Measurements from ENCODE around the gene USP24.
A peak's percentile ranks its signal among the peaks of the same experiment; 100 is the strongest.

Gene USP24

DNA sequence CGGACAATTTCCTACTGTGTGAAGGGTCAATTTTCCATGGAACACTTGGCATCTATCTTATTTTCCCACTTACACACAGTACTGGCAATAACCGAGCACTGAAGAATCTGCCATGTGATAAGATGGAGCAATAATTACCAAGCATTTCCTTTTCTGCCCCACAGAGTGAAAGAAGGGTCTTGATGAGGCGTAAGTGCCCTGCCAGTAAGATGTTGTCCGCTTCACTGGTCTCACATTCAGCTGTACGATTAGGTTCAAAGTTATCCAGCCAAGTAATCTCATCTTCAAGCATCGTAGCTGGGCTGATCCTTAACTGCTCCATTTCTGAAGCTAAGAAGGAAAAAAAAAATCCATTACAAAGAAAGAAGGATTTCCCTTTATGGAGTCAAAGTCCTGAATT lies 108.1 kb downstream of the USP24 start:
- no peak for DNase-seq

DNA sequence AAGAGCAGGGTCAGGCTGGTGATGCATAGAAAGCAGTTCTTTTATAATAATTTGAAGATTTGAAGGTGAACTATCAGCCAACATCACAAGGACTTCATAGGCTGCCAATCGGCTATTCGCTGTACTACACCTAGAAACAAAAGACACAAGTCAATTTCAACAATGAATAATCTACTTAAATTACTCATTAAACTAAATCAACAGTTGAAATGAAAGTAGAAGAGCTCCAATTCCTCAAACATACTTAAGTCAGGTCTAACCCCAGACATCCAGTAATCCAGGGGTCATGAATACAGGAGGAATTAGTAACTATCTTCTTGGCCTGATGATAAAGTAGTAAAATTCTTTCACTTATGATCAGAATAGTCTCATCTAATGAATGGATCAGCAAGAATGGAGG lies 111.3 kb downstream of the USP24 start:
- DNase-seq: no peak

DNA sequence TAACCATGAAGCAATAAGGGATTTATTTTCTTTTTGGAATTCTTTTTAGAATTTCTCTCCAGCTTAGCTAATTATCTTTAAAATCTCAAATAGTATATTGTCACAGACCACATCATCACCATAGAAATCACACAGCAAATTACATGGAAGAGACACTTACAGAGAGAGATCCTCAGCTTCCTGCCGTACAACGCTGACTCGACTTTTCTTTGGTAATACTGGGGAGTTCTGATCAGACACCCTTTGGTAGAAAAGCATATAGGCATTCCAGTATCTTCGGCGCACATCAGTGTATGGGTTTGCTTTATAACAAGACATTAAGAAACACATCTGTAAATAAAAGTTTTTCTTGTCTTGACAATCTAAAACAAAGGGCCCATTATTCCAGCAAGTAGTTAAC lies 120.1 kb downstream of the USP24 start:
- DNase-seq: no peak

DNA sequence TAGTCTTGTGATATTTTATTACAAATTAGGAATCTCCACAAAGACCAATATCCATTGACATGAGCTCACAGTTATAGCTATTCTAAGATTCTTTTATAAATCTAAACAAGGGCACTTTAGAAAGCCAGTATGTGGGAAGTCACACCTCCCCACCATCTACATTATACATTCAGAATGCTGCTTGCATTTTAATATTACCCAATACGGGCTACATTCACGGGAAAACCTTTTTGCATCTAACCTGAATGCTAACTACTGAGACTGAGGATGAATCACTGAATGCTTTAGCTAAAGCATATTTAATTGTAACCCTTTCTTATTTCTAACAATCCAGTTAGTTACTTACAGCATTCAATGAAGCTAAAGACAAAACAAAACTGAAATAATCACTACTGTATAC lies 122.7 kb downstream of the USP24 start:
- DNase-seq: no peak

DNA sequence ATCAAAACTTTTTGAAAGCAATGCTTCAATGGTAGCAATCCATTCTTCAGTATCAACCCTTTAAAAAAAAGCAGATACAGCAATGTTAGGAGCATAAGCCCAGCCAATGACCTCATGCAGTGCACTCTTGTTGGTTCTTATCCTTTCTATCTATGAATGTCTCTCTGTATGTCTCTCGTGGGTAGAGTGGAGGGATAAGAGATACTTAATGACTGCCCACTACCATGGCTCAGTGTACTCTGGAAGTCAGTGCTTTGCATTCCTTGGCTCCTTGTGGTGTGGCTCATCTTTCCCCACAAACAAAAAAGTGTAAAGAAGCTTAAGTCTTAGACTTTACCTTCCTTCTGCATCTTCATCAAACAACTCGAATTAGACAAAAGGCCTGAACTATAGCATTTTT lies 125.5 kb downstream of the USP24 start:
- DNase-seq: no peak

DNA sequence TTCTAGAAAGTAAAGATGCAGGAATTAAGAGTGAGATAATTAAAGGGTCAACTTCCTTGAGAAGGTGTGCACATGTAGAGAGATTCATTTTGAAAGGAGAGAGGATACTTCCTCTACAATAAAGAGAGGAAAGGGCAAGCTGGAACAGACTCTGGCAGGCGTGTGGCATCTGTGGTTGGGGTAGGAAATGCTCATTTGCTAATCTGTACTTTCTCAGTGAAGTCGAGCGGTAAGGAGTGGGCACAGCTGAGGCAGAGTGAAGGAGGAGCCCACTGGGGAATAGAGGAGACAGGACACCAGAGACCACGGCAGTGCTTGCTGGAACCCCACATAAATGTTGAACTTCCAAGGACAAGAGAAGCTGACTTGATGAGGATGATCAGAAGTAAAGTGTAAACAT lies 126.8 kb downstream of the USP24 start:
- no peak for DNase-seq

DNA sequence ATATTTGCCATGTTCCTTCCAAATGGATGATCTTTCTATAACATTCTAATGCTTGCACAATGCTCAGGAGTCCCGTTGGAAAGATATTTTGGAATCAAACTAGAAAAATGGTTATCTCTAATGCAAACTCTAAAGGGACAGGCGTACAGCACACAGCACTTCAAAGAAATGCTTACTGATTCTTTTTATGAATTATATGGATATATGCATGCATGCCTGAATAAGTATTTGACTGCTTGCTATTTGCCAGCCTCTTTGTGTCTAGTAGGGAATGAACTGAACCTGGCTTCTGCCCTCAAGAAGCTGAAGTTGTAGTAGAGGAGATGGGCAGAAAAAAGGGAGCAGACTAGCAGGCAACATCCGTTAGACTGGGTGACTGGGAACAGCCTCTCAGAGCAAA lies 127.7 kb downstream of the USP24 start:
- DNase-seq: no peak

DNA sequence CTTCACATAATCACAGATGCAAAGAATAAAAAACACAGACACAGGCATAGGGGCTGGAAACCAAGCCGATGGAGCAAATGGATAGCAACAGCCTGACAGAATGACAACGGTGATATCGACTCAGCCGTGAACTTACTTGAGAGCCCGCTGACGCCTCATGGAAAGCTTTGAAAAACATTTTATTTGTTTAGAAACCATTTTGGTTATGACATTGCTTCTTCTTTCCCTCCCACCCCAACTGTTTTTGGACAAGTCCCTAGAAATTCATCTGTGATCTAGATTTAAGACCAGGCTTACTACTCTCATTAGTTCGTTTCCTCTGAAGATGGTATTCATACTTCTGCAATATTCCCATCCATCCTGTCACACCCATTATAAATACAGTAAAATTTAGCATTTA lies 130.9 kb downstream of the USP24 start:
- DNase-seq: no peak

DNA sequence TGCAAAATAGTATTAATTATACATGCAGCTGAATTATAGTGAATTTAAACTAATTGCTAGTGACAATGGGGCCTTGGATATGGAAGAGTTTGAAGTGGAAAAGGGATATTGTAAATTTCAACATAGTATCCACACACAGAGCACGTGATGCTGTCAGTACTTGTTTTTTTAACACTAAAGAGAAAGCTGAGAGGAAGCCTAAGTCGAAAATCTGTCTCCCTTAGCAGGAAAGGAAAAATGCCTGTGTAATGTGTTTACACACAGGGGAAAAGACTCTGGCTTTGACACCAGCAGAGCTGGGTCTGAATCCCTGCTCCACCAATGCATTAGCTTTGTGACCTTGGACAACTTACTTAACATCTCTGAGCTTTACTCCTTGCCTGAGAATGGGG lies 133.3 kb downstream of the USP24 start:
- DNase-seq: no peak

DNA sequence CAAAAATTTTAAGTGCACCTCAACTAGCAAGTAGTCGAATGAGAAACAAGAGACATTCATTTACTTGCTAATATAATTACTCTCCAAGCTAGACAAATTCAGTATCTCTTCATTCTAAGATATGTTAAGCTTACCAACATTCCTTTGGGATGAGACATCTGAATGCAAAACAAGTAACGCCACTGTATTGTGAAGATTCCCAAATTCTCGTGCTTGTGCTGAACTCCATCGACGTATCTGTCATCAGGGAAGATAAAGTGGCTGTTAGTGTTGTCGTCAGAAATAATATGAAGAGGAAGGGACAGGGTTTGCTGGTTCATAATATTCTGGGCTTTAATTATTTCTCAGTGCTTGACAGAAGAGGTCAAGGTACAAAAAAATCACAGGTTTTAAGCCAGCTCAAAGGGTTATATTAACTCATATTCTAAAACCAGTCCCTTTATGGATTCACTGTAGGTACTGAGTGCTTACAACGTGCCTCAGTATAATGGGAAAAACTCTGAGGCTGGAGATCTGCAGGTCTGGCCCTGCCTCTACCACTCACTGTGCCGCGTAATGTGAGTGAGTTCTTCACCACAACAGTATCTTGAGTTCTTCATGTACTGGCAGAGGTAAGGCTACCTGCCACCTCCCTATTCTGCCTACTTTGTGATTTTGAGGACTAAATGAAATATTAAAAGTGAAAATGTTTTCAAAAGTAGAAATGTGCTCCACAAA lies 133.8 kb downstream of the USP24 start:
- no peak for DNase-seq

DNA sequence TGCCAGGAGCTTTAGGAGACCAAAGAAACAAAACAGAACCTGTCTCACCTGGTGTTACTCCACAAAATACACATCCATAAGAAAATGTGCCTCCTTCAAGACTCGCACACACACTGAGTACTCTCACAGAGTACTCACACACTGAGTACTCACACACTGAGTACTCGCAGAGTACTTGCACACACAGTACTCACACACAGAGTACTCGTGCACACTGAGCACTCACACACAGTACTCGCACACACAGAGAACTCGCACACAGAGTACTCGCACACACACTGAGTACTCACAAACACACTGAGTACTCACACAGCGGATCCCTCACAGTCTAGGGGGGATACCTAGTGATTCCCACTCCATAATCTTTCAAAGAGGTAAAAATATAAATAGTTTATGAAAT lies 135.5 kb downstream of the USP24 start:
- DNase-seq: no peak

DNA sequence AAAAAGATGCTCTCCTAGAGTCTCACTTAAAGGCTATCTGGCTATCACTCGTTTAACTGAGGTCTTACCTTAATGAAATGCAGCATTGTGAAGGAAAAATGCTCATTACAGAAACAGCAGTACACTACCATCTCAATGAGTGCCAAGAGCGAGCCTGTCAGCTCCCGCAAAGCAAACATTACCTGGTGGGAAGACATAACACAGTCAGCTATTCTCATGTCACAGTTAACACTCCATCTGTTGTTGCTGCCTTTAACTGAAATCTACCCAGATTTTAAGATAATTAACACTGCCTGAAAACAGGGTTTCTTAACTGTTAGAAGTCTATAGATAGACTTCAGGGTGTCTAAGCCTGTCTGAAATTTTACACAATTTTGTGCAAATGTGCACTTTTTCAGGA lies 136.7 kb downstream of the USP24 start:
- no peak for DNase-seq

DNA sequence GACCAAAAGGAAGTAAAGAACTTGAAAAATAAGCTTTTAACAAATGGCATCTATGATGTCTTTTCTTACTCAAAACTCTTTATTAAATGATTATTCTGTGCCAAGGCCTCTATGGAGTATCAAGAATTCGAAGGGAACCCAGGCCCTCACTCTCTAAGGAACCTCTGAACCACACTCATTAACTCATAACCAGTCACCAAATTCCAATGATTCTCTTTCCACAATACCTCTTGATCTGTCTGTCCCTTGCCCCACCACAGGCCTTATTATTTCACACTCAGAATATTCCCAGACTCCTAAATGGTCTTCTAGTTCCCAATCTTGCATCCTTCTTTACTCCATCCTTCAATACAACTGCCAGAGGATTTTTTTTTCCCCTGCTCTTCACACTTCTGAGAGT lies 138.8 kb downstream of the USP24 start:
- DNase-seq: no peak

DNA sequence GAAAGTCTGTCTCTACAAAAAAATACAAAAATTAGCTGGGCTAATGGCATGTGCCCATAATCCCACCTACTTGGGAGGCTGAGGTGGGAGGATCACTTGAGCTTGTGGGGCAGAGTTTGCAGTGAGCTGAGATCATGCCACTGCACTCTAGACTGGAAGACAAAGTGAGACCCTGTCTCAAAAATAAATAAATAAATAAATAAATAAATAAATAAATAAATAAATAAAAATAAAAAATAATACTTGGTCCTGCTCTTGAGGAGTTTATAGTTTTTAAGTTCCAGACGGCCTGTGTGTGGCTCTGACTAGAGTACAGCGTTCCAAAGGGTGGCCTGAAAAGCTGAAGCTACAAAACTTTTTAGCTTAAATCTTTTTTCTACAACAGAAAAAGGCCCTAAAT lies 140.7 kb downstream of the USP24 start:
- no peak for DNase-seq

DNA sequence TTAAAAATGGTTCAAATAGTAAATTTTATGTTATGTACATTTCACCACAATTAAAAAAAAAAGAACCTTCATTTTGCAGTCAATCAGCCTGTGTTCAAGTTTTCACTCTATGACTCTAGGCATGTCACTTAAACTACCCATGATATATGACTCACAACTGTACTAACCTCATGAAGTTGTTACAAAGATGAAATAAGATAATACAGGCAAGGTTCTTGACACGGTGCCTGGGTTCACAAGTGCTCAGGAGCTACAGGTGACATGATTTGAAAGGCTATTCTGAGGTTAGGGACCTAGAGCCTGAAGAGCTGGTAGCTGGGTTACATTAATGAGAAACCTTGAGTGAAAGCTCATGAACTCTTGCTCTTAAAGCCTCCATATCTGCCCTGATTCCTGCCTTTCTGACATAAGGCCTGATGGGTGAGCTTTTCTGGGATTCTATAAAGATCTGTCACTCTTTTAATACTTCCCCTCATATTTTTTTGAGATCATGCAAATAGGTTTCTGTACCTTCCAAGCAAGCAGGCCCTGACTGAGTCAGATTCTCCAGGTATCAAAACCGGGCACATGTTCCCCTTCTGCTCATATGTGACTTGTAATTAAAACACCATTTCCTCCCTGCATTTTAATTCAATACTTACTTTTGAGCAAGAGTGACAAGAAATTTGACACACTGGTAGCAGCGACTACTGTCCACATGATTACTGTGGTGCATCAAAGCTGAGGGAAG lies 141.8 kb downstream of the USP24 start:
- peak in 1 of 2 experiments; percentile 30 for DNase-seq

DNA sequence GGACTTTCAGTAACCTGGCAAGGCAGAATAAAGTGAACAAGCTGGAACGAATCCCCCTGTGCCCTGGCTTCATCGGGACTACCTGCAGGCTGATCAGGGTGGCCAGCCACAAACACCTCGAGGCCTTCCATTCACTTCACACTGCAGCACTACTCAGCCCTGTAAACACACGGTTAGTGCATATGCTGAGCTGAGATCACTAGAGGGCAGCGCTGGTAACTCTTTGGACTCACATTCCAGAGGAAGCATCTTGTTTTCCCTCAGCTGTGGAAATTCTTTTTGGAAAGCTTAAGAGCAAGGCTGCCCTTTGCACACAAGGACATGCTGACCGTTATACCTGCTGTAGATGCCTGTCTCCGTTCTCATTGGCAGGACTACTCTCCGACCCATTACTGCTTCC lies 143.7 kb downstream of the USP24 start:
- no peak for DNase-seq

DNA sequence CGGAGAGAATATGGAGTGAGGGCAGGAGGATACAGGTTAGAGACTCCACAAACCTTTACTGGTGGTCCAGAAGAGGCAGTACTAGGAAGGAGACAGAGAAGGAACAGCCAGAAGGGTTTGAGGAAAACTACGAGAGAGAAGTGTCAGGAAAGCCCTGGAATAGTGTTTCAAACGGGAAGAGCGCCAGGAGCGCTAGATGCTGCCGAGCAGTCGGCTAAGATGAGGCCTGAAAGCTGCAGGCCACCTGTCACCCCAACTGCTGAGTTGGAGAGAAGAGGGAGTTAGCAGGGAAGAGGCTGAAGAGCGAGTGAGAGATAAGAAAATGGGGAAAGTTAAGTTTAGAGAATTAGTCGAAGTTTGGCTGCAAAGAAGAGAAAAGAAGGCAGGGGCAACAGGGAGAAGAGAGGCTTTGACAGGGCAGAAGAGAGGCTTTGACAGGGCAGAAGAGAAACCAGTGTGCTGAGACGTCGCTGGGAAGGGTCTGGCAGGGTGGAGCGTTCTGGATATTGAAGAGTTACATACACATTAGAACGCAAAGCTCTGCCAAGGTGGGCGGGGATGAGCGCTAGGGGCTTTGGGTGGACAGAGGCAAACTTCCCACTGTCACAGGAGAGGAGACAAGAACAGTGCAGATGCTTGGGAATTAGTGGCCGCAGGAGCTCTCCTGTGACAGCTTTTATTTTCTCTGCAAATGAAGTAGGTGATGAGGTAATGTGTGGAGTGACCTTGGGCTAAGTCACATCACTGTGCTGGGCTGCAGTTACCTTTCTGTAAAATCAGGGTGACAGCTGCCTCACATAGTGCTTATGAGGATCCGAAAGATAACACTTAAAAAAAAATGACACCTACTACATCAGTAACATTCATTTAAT lies 144.6 kb downstream of the USP24 start:
- no peak for DNase-seq

DNA sequence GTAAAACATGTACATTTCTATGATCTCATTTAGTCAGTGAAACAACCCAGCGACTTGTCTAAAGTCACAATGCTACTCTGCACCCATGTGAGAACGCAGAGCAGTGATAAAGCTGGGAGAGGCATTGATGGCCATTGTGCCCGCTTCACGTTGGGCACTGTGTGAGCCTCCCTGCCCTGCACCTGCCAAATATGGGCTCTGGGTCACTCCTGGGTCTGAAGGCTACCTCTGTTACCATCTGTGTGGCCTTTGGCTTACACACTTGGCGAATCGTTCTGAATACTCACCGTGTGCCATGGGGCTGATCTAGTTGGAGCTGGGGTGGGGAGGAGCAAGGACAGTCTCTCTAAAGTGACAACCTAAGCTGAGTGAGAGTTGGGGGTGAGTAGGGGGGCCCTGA lies 145.9 kb downstream of the USP24 start:
- DNase-seq: no peak

DNA sequence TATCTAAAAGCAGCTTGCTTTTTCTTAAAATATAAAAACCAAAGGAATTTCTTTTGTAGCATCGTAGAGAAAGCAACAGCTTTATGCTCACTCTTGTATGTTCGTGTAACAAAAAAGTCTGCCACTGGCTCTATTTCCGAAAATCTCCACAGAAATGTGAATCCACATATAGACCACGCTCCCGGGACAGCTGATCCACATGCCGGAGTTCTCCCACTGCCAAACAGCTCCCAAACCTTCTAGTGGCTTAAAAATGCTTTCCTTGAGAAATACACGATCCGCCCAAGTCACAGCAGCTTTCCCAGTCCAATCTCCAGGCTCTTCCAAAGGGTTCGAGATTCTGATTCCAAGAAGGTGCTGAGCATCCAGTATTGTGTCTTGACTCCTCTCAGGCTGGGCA lies 146.5 kb downstream of the USP24 start:
- DNase-seq: no peak

DNA sequence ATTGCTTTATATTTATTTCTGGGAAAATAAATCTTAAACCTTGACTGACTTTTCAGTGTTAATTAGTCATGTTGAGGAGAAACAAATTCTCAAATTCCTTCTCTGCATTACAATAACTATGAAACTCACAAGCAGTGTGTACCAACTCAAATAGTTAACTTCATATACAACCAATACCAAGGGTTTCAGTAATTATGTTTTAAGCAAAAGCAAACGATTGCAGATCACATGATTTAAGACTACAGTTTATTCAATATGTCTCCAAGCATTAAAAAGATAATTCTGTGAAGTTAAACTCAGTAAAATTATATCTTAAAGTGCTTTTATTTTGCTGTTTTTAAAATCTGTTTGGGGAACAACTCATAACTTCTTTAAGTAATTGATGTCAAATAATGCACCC lies 147.2 kb downstream of the USP24 start:
- no peak for DNase-seq

DNA sequence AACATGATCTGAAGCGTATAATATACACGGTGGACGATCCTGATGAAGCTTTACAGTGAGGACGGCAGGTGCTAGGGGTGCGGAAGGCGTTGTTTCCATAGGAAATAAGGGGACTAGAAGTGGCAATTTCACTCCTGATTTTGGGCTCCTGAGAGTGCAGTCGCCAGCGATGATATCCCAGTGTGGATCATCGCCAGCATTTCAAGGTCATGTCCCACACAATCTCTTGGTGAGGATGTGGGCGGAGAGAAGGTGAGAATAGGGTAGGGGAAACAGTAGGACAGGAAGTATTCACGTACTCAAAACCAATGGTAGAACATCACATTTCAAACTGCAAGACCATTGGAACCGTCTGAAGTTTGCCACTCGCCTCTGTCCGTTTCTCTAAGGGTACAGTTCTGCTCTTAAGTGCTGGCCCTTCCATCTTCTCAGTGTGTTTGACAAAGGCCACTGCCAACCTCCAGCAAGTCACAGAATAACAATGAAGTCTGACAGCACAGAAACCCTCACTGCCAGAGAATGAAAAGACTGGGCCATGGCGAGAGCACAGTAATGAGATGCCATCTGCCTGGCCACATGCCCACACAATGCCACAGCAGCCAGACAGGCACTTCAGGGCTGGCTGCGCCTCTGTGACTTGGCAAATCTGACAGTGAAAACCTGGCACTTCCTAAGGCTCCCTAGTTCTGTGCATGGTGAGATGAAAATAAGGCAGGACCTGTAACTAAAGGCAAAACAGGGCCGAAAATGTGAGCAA lies 148.0 kb downstream of the USP24 start:
- DNase-seq: no peak

DNA sequence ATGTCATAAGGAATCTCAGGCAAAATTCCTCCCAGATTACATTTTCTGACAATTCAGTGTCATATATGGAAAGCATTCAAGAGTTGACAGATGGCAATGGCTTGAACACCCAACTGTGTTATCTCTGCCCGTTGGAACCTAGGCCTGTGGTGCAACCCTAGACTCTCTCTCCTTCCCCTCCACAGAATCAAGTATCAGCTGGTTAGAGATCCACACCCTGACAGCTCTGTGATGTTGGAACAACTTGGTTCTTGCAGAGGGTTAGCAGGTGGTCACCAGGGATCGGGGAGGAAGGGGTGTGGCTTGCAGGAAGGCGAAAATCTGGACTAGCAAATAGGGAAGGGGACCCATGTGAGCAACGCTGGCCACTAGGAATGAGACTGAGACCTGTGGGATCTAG lies 149.5 kb downstream of the USP24 start:
- DNase-seq: no peak

DNA sequence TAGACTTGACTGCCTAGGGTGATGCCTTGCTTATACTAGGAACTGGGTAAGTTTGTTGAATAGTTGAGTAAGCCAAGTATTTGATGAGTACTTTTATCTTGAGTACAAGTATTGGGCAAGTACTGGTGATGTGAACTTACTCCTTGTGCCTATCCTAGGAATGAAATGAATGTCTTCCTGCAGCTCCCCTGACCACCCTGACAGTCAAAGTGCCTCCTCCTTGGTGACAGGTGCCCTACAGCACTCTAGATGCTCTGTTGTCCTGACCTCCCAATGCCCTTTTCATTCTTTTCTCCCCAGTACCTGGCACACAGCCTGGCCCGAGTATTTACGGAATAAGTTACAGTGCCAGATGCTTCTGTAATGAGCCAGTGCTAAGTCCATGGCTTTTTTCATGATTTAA lies 150.3 kb downstream of the USP24 start:
- no peak for DNase-seq

Data from activated CD4-positive, alpha-beta T cell treated with anti-CD3 and anti-CD28 coated beads, Interleukin-2, amount 50 U/mL, for 48 hours (primary cell).